KMS-11 (cell line): ENCODE results near the gene WIPF3.

Experiments used
- H2AFZ ChIP-seq: fragments of 200-600 bp; sonication (generic); 2 replicates; pipeline ENCODE4 v1.6.1; 2016; ENCODE audit warnings: antibody characterized with exemption, mixed run types, low read depth
- H3K27ac ChIP-seq: fragments of 200-600 bp; sonication (generic); 2 replicates; pipeline ENCODE4 v1.6.1; 2016; ENCODE audit warnings: mild to moderate bottlenecking, mixed run types
- H3K27me3 ChIP-seq: fragments of 200-600 bp; sonication (generic); 2 replicates; pipeline ENCODE4 v1.6.1; 2017; ENCODE audit warnings: mild to moderate bottlenecking, low read depth, mixed run types, moderate library complexity; ENCODE audit not compliant: insufficient read depth
- H3K36me3 ChIP-seq: fragments of 200-600 bp; sonication (generic); 2 replicates; pipeline ENCODE4 v1.6.1; 2017; ENCODE audit warnings: mild to moderate bottlenecking, mixed run types; ENCODE audit not compliant: insufficient read depth
- H3K4me1 ChIP-seq: fragments of 200-600 bp; sonication (generic); 2 replicates; pipeline ENCODE4 v1.6.1; 2016; ENCODE audit warnings: mild to moderate bottlenecking, low read depth, mixed run types; ENCODE audit not compliant: poor library complexity, severe bottlenecking
- H3K4me2 ChIP-seq: fragments of 200-600 bp; sonication (generic); 2 replicates; pipeline ENCODE4 v1.7.0; 2016; ENCODE audit warnings: mild to moderate bottlenecking, mixed run types
- H3K4me3 ChIP-seq: fragments of 200-600 bp; sonication (generic); IDR thresholded peaks from 2 replicates; pipeline ENCODE4 v1.6.1; 2017; ENCODE audit warnings: low read depth, low read length, mixed read lengths; ENCODE audit not compliant: insufficient read depth
- H3K79me2 ChIP-seq: fragments of 200-600 bp; sonication (generic); 2 replicates; pipeline ENCODE4 v1.6.1; 2016; ENCODE audit warnings: low read depth, mixed run types; ENCODE audit not compliant: insufficient read depth
- H3K9ac ChIP-seq: fragments of 200-600 bp; sonication (generic); 2 replicates; pipeline ENCODE4 v1.6.1; 2016; ENCODE audit warnings: mild to moderate bottlenecking, mixed run types
- H4K20me1 ChIP-seq: fragments of 200-600 bp; sonication (generic); 2 replicates; pipeline ENCODE4 v1.6.1; 2016; ENCODE audit warnings: mild to moderate bottlenecking, mixed run types; ENCODE audit not compliant: insufficient read depth
- CTCF ChIP-seq: fragments of 200-600 bp; sonication (generic); conservative IDR thresholded peaks from 2 replicates; pipeline ENCODE4 v1.6.1; 2017; ENCODE audit warnings: low read depth, mild to moderate bottlenecking, antibody characterized with exemption, low read length, moderate library complexity, mixed read lengths

Gene WIPF3

GRCh38 chr7:29881724-29882123 lies 75.4 kb downstream of the WIPF3 start:
- H3K36me3 ChIP-seq, result no peaks in the 10 kb centered on the region
- H3K4me3 ChIP-seq, result no peak overlapping the region
- H3K4me2 ChIP-seq, result no peak overlapping the region
- H3K27ac ChIP-seq, result no peak overlapping the region
- no peak overlapping the region for H3K9ac ChIP-seq
- H3K4me1 ChIP-seq, result peaks cover 3% of the 10 kb centered on the region
- H3K27me3 ChIP-seq, result no peaks in the 10 kb centered on the region
- H4K20me1 ChIP-seq, result no peaks in the 10 kb centered on the region
- TF ChIP-seq CTCF, result no peak
- H2AFZ ChIP-seq, result no peak overlapping the region
- H3K79me2 ChIP-seq, result no peaks in the 10 kb centered on the region

- no peak overlapping the region for H3K4me2 ChIP-seq
- H3K79me2 ChIP-seq, result no peaks in the 10 kb centered on the region
- no peak overlapping the region for H3K4me3 ChIP-seq
- H3K4me1 ChIP-seq, result no peaks in the 10 kb centered on the region
- H3K27ac ChIP-seq, result no peak overlapping the region
- no peaks in the 10 kb centered on the region for H3K27me3 ChIP-seq
- H3K9ac ChIP-seq, result no peak overlapping the region
- no peak overlapping the region for H2AFZ ChIP-seq
- H3K36me3 ChIP-seq, result no peaks in the 10 kb centered on the region
- no peaks in the 10 kb centered on the region for H4K20me1 ChIP-seq
- no peak for TF ChIP-seq CTCF
Measured at GRCh38 chr7:29882481-29882880, 76.2 kb downstream of the WIPF3 start.

GRCh38 chr7:29883462-29884398 lies 77.4 kb downstream of the WIPF3 start:
- H3K4me1 ChIP-seq, result no peaks in the 10 kb centered on the region
- no peak overlapping the region for H3K4me3 ChIP-seq
- H4K20me1 ChIP-seq, result no peaks in the 10 kb centered on the region
- H3K9ac ChIP-seq, result no peak overlapping the region
- no peak overlapping the region for H3K27ac ChIP-seq
- TF ChIP-seq CTCF, result no peak
- H3K4me2 ChIP-seq, result no peak overlapping the region
- no peaks in the 10 kb centered on the region for H3K36me3 ChIP-seq
- H3K27me3 ChIP-seq, result no peaks in the 10 kb centered on the region
- H2AFZ ChIP-seq, result no peak overlapping the region
- no peaks in the 10 kb centered on the region for H3K79me2 ChIP-seq

DNA sequence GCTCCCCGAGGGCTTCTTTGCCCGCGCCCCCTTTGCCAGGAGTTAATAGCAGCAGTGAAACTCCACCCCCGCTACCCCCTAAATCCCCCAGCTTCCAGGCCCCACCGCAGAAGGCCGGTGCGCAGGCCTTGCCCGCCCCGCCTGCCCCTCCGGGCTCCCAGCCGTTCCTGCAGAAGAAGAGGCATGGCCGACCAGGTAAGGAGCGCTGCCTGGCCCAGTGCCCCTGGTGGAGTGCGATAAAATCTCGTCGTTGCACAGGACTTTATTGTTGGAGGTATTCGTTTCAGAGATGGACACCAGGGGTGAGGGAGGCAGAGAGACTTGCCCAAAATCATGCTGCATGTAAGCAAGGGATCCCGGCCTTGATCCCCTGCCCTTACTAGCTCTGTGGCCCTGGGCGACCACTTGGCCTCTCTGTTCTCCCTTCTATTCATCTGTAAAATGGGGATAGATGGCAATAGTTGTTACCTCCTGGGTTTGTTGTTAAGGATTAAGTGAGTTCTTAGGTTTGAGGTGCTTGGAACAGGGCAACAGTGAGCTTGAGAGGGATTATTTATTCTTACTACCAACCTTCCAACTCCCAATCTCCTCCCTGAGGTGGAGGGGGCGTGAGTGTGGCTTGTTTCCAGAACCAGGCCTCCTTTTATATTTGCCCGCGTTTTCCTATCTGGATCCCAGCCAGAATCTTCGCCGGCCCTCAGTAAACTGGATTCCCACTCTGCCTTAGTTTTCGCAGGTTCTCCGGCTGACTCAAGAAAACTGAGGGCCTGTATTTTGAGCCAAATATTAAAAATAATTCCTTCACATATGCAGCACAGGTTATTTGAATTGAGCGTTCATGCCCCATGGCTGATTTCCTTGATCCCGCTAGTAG lies 78.3 kb downstream of the WIPF3 start:
- TF ChIP-seq CTCF, result no peak
- Histone ChIP-seq H3K79me2 (no peaks in the 10 kb centered on the region), H3K4me3 (no peak overlapping the region), H3K9ac (no peak overlapping the region), H2AFZ (no peak overlapping the region), H4K20me1 (no peaks in the 10 kb centered on the region), H3K4me1 (no peaks in the 10 kb centered on the region), H3K27ac (no peak overlapping the region), H3K4me2 (no peak overlapping the region), H3K27me3 (no peaks in the 10 kb centered on the region), H3K36me3 (no peaks in the 10 kb centered on the region)
